Right atrium auricular region (tissue), 2 donors: ENCODE results near the gene IFI6. TPM values are rescaled to one million over a fixed set of nuclear protein-coding genes. Genes with fewer than 3 reads are reported as not detected.
A peak's percentile ranks its signal among the peaks of the same experiment; 100 is the strongest.

ENCODE experiments used
- DNase-seq: peaks from one replicate; pipeline ENCODE4 v3.0.0-alpha.2; 2019; ENCODE audit warnings: low spot score
- H3K27ac ChIP-seq, 2 donors: fragments of 200-600 bp; sonication (generic); 1 replicate in 1 of 2; 2 replicates in 1 of 2; pipeline ENCODE4 v1.5.1; 2016 to 2019
- H3K27me3 ChIP-seq, 2 donors: fragments of 200-600 bp; sonication (generic); one replicate each; pipeline versions ENCODE4 v1.5.1 to v1.6.0; 2017 to 2019
- H3K36me3 ChIP-seq: fragments of 200-600 bp; sonication (generic); one replicate; pipeline ENCODE4 v1.5.1; 2016
- H3K4me1 ChIP-seq, 2 donors: fragments of 200-600 bp; sonication (generic); one replicate each; pipeline versions ENCODE4 v1.5.1 to v1.6.0; 2017 to 2019
- H3K4me3 ChIP-seq, 2 donors: fragments of 200-600 bp; sonication (generic); 1 replicate in 1 of 2; 2 replicates in 1 of 2; pipeline ENCODE4 v1.5.1; 2017 to 2019; ENCODE audit warnings: mild to moderate bottlenecking in 1 of 2, moderate library complexity in 1 of 2
- H3K9me3 ChIP-seq, 2 donors: fragments of 200-600 bp; sonication (generic); one replicate each; pipeline ENCODE4 v1.5.1; 2019
- CTCF ChIP-seq, 2 donors: fragments of 200-600 bp; sonication (generic); IDR thresholded peaks; one replicate each; pipeline ENCODE4 v1.5.1; 2019; ENCODE audit warnings: antibody characterized with exemption in 2 of 2
- total RNA-seq, 2 donors: library from RNA; depleted of rRNA; stranded (reverse); fragments of >200 nt; gene quantifications; one replicate each; pipeline ENCODE4 v1.1.0, GENCODE V29; 2016

IFI6 gene, protein sequence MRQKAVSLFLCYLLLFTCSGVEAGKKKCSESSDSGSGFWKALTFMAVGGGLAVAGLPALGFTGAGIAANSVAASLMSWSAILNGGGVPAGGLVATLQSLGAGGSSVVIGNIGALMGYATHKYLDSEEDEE
- total RNA-seq = 10 to 100 TPM; 40.2 to 43.3 TPM

- H3K27me3 ChIP-seq = no peaks in the 10 kb centered on the region
- no peaks in the 10 kb centered on the region for H3K9me3 ChIP-seq
- TF ChIP-seq CTCF (IDR thresholded peaks at IDR 0.05) = peak in 1 of 2 donors; percentile 53
- H3K4me3 ChIP-seq = peak within 1 kb of the TSS; percentile 46 to 59
- H3K27ac ChIP-seq = peak within 1 kb of the TSS; percentile 83 to 87
- DNase-seq = peak; percentile 91
- no peaks in the 10 kb centered on the region for H3K36me3 ChIP-seq
- H3K4me1 ChIP-seq = peaks cover 0 to 32% of the 10 kb centered on the region in 2 donors
Measured at GRCh38 chr1:27671964-27672749, at the start of gene IFI6. Gene IFI6, minus strand, starts transcription at chr1:27672192. Its CDS starts 2,878 bp downstream, at chr1:27669314.

DNA sequence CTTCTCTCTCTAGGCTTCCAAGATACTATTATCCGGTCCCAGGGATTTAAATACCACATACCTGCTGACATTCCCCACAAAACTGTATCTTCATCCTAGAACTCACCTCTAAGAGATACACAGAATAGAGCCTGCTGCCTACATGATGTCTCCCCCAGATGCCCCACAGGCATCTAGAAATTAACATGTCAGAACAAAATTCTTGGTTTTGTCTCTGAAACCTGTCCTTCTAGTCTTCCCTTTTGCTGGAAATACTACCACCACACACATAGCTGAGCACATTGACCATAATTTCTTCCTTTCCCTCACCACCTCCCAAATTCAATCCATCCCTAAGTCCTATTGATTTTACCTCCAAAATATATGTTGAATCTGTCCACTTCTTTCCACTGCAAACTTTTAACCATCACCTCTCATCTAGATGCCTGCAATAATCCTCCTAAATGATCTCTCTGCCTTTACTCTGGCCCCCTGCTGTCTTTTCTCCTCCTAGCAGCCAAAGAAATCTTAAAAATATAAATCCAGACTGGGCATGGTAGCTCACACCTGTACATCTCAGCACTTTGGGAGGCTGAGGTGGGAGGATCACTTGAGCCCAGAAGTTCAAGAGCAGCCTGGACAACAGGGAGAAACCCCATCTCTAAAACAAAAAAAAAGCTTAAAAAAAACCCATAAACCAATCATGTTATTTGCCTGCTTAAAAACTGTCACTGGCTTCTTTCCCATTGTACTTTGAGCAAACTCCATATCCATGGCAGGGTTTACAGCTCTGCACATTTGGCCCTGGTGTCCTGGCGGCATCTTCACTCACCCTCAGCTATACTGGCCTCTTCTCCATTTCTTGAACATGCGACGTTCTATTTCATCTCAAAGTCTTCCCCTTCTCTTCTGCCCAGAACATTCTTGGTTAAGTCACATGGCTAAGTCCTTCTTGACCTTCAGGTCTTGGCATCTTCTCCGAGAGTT lies 47.6 kb upstream of the IFI6 start:
- H3K4me3 ChIP-seq = no peak overlapping the region
- peaks cover 0 to 8% of the 10 kb centered on the region in 2 donors for H3K9me3 ChIP-seq
- no peaks in the 10 kb centered on the region for H3K27me3 ChIP-seq
- no peak for DNase-seq
- H3K36me3 ChIP-seq = no peaks in the 10 kb centered on the region
- no peak overlapping the region for H3K27ac ChIP-seq
- peak in 1 of 2 donors; percentile 13 for TF ChIP-seq CTCF (IDR thresholded peaks at IDR 0.05)
- peaks cover 0 to 2% of the 10 kb centered on the region in 2 donors for H3K4me1 ChIP-seq

DNA sequence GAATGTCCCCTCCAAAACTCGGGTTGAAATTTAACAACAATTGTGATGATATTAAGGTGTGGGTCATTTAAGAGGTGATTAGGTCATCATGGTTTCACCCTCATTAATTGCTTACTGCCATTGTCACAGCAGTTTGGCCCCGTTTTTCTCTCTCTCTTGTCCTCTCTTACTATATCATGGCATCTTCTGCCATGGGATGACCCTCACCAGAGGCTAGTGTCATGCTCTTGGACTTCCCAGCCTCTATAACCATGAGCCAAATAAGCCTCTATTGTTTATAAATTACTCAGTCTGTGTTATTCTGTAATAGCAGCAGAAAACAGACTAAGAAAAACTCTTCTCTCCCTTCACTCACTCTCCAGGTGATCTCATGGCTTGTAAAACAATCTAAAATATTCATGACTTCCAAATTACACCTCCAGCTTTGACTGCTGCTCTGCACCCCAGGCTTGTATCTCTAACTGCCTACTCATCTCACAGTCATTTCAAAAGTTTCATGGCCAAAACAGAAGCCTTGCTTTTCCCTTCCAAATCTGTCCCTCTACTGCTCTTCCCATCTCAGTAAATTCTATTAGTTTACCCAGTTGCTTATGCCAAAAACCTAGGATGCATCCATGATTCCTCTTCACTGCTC lies 44.4 kb upstream of the IFI6 start:
- Histone ChIP-seq H3K27ac (no peak overlapping the region), H3K36me3 (no peaks in the 10 kb centered on the region), H3K4me3 (no peak overlapping the region), H3K9me3 (peaks cover 0 to 8% of the 10 kb centered on the region in 2 donors), H3K4me1 (no peaks in the 10 kb centered on the region), H3K27me3 (no peaks in the 10 kb centered on the region)
- TF ChIP-seq CTCF (IDR thresholded peaks at IDR 0.05) = no peak
- DNase-seq = no peak

DNA sequence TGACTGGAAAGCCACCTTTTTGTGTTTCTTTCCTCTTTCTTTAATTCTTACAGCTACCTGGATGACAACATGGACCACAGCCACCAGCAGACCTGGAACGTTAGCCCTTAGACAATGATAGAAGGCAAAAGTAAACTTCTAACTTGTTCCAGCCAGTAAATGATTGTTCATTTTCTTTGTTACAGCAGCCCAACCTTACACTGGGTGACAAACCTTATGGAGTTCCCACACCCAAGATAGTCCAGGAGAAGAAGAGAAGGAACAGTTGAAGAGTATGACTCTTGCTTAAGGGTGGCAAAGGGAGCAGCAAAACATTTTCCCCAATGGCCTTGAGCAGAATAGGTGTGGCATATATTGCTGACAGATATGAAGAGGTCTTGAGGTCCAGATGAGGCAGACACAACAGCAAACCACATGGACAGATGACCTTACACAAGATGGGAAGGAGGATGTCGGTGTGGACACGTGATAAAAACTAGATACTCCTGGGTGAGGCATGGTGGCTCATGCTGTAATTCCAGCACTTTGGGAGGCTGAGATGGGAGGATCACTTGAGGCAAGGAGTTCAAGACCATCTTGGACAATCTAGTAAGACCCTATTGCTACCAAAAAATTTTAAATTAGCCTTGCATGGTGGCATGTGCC lies 42.0 kb upstream of the IFI6 start:
- Histone ChIP-seq H3K4me3 (no peak overlapping the region), H3K36me3 (no peaks in the 10 kb centered on the region), H3K9me3 (peaks cover 0 to 8% of the 10 kb centered on the region in 2 donors), H3K27me3 (no peaks in the 10 kb centered on the region), H3K27ac (no peak overlapping the region), H3K4me1 (no peaks in the 10 kb centered on the region)
- no peak for TF ChIP-seq CTCF (IDR thresholded peaks at IDR 0.05)
- DNase-seq = no peak

DNA sequence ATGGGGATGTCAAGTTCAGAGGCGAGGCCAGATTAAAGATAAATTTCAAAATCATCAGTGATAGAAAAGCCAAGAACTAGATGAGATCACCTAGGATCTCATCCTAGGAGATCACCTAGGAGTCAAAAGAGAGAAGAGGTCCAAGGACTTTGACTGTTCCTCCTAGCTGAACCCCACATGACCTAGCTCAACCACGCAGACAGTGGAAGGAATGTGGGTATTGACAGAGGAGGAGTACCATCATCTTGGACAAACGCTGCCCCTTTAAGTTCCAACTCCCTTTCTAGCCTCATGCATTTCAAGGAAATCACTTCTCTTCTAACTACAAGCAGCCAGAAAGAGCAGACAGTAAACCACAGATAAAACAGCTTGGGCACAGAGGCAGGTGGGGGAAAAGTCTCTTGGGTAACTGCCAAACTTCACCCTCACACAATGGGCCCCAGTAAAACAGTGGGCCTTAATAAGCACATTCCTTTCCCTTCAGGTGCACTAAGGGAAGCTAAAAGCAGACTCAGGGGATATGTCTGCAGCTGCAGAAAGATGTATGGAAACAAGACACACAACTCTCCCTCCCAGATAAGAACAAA lies 41.2 kb upstream of the IFI6 start:
- Histone ChIP-seq H3K9me3 (peaks cover 0 to 8% of the 10 kb centered on the region in 2 donors), H3K4me1 (no peaks in the 10 kb centered on the region), H3K4me3 (no peak overlapping the region), H3K27ac (no peak overlapping the region), H3K27me3 (no peaks in the 10 kb centered on the region), H3K36me3 (no peaks in the 10 kb centered on the region)
- no peak for DNase-seq
- TF ChIP-seq CTCF (IDR thresholded peaks at IDR 0.05) = no peak
